CD1c-positive myeloid dendritic cell (primary cell): ENCODE data around the gene C1orf21.
A peak's percentile ranks its signal among the peaks of the same experiment; 100 is the strongest.
"Not testable (repeated sequence)": the region's sequence is repeated elsewhere in the genome, so short reads cannot be mapped to it uniquely, and the experiment has no call there.

ENCODE experiments used
- DNase-seq: peaks from one replicate; pipeline ENCODE4 v3.0.0-alpha.2; 2016; ENCODE audit errors: extremely low spot score

C1orf21 gene

GRCh38 chr1:184386312-184387068 is at the start of gene C1orf21:
Gene C1orf21 (plus strand): TSS chr1:184387029. CDS start chr1:184477510, 90,481 bp downstream.
- DNase-seq = peak; percentile 87

GRCh38 chr1:184337865-184338264 is 49.0 kb upstream of the C1orf21 start:
- DNase-seq = not testable (repeated sequence)

GRCh38 chr1:184340984-184341383 is 45.8 kb upstream of the C1orf21 start:
- DNase-seq = no peak

- no peak for DNase-seq
Observed at GRCh38 chr1:184350573-184350972, 36.3 kb upstream of the C1orf21 start.

- no peak for DNase-seq
Observed at GRCh38 chr1:184351416-184351975, 35.3 kb upstream of the C1orf21 start.

- DNase-seq = no peak
Observed at GRCh38 chr1:184352776-184353175, 34.1 kb upstream of the C1orf21 start.

GRCh38 chr1:184354719-184355118 is 32.1 kb upstream of the C1orf21 start:
- no peak for DNase-seq

GRCh38 chr1:184356891-184357290 is 29.9 kb upstream of the C1orf21 start:
- DNase-seq = no peak

- no peak for DNase-seq
Observed at GRCh38 chr1:184358256-184358655, 28.6 kb upstream of the C1orf21 start.

GRCh38 chr1:184359909-184360308 is 26.9 kb upstream of the C1orf21 start:
- DNase-seq = peak; percentile 5

GRCh38 chr1:184362876-184363275 is 24.0 kb upstream of the C1orf21 start:
- no peak for DNase-seq

GRCh38 chr1:184365699-184366098 is 21.1 kb upstream of the C1orf21 start:
- DNase-seq = no peak

- no peak for DNase-seq
Observed at GRCh38 chr1:184366997-184367396, 19.8 kb upstream of the C1orf21 start.

- no peak for DNase-seq
Observed at GRCh38 chr1:184367427-184368038, 19.3 kb upstream of the C1orf21 start.

- no peak for DNase-seq
Observed at GRCh38 chr1:184368354-184368753, 18.5 kb upstream of the C1orf21 start.

- no peak for DNase-seq
Observed at GRCh38 chr1:184370850-184371249, 16.0 kb upstream of the C1orf21 start.

GRCh38 chr1:184373155-184373554 is 13.7 kb upstream of the C1orf21 start:
- DNase-seq = no peak

- DNase-seq = no peak
Observed at GRCh38 chr1:184376369-184376768, 10.5 kb upstream of the C1orf21 start.

- DNase-seq = no peak
Observed at GRCh38 chr1:184379111-184379752, 7.6 kb upstream of the C1orf21 start.

- DNase-seq = no peak
Observed at GRCh38 chr1:184380468-184380867, 6.4 kb upstream of the C1orf21 start.

GRCh38 chr1:184383772-184384323 is 3.0 kb upstream of the C1orf21 start:
- no peak for DNase-seq

- DNase-seq = no peak
Observed at GRCh38 chr1:184385865-184386311, 941 bp upstream of the C1orf21 start.
